Prostate gland (tissue), 2 donors: Measurements from ENCODE around the gene PLXNB3.

Experiments used
- POLR2A ChIP-seq: fragments of 450-650 bp; IDR thresholded peaks from one replicate; pipeline ENCODE4 v1.6.1; 2016; ENCODE audit warnings: antibody characterized with exemption, mild to moderate bottlenecking
- POLR2AphosphoS5 ChIP-seq: sonication (generic); formaldehyde crosslinking; IDR thresholded peaks from one replicate; pipeline ENCODE4 v1.6.1; 2017; ENCODE audit warnings: antibody characterized with exemption
- TF ChIP-seq, protein P1 (sequence below), 4 experiments: fragments of 200-600 bp in 2 of 4; fragments of 450-650 bp in 2 of 4; sonication (generic) in 2 of 4; IDR thresholded peaks; 1 replicate in 3 of 4; 2 replicates in 1 of 4; pipeline ENCODE4 v1.5.1; 2016 to 2019; ENCODE audit warnings: antibody characterized with exemption in 4 of 4, mild to moderate bottlenecking in 2 of 4, moderate library complexity in 2 of 4

DNA sequence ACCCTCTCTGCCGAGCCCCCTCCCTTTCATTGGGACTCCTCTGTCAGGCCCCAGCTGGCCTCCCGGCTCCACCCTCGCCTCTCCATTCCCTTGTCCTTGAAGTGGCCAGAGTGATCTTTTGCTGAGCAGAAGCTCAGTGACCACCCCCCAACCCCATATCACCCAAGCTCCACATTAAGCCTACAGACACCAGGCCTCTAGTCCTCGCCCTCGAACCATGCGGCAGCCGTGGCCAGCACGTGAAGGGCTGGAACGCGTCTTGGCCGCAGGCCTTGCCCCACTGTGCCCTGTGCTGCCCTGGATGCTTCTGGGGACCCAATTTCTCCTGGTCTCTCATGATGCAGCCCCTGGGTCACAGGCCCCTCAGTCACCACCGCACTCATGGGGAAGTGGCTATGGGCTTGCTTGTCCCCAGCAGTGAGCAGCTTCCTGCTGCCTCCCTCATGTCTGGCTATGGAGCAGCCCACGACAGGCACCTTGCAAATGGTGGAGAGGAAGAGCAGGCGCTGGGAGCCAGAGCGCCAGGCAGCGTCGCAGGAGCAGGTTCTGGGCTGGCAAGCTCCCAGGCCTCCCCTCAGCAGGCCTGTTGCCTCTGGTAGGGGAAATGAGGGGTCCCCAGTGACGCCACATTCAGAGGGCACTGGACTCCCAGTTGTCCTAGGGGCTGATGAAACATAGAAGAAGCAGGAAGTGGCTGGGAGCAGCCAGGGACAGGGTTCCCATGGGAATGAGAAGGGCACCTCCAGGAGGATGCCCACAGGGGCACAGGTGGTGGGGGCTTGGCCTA is 16.0 kb downstream of the PLXNB3 start:
- no peak for TF ChIP-seq POLR2A
- no peak for TF ChIP-seq POLR2AphosphoS5
- TF ChIP-seq, protein P1, sequence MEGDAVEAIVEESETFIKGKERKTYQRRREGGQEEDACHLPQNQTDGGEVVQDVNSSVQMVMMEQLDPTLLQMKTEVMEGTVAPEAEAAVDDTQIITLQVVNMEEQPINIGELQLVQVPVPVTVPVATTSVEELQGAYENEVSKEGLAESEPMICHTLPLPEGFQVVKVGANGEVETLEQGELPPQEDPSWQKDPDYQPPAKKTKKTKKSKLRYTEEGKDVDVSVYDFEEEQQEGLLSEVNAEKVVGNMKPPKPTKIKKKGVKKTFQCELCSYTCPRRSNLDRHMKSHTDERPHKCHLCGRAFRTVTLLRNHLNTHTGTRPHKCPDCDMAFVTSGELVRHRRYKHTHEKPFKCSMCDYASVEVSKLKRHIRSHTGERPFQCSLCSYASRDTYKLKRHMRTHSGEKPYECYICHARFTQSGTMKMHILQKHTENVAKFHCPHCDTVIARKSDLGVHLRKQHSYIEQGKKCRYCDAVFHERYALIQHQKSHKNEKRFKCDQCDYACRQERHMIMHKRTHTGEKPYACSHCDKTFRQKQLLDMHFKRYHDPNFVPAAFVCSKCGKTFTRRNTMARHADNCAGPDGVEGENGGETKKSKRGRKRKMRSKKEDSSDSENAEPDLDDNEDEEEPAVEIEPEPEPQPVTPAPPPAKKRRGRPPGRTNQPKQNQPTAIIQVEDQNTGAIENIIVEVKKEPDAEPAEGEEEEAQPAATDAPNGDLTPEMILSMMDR (IDR thresholded peaks at IDR 0.05) = no peak
